ENCODE data around the gene KIF6.

The KIF6 gene

GRCh38 chr6:39282774-39283173 is 442.4 kb downstream of the KIF6 start:
- H3K4me1 ChIP-seq (ENCODE audit: insufficient read depth, low read length, severe bottlenecking), result no peaks in the 10 kb centered on the region
- no peaks in the 10 kb centered on the region for H3K36me3 ChIP-seq (ENCODE audit: insufficient read depth, low read length)
- no peaks in the 10 kb centered on the region for H3F3A ChIP-seq (ENCODE audit: insufficient read depth, low read length)
- no peak overlapping the region for H3K4me3 ChIP-seq (ENCODE audit: low read depth, low read length, poor library complexity, severe bottlenecking)
- no peak overlapping the region for H2AFZ ChIP-seq (ENCODE audit: low read length)
- H4K20me1 ChIP-seq (ENCODE audit: insufficient read depth, low read length), result no peaks in the 10 kb centered on the region
- H3K9me2 ChIP-seq (ENCODE audit: low read depth, low read length), result no peaks in the 10 kb centered on the region
- H3K9me3 ChIP-seq (ENCODE audit: low read length), result no peaks in the 10 kb centered on the region
- no peak overlapping the region for H3K9ac ChIP-seq (ENCODE audit: low read length)
- H3K27me3 ChIP-seq (ENCODE audit: insufficient read depth, low read length), result no peaks in the 10 kb centered on the region
- TF ChIP-seq CTCF (IDR thresholded peaks at IDR 0.05; ENCODE audit: low read length), result no peak
- TF ChIP-seq EZH2 (IDR thresholded peaks at IDR 0.05; ENCODE audit: borderline replicate concordance, low read length), result no peak
- H3K4me2 ChIP-seq (ENCODE audit: low read length), result no peak overlapping the region
- no peaks in the 10 kb centered on the region for H3K79me2 ChIP-seq (ENCODE audit: insufficient read depth, low read length)
- H3K27ac ChIP-seq (ENCODE audit: low read depth, low read length, poor library complexity, severe bottlenecking), result no peak overlapping the region

- no peaks in the 10 kb centered on the region for H4K20me1 ChIP-seq (ENCODE audit: insufficient read depth, low read length)
- no peaks in the 10 kb centered on the region for H3F3A ChIP-seq (ENCODE audit: insufficient read depth, low read length)
- no peaks in the 10 kb centered on the region for H3K4me1 ChIP-seq (ENCODE audit: insufficient read depth, low read length, severe bottlenecking)
- H3K4me3 ChIP-seq (ENCODE audit: low read depth, low read length, poor library complexity, severe bottlenecking), result no peak overlapping the region
- H3K9me2 ChIP-seq (ENCODE audit: low read depth, low read length), result no peaks in the 10 kb centered on the region
- H3K9ac ChIP-seq (ENCODE audit: low read length), result no peak overlapping the region
- H3K27ac ChIP-seq (ENCODE audit: low read depth, low read length, poor library complexity, severe bottlenecking), result no peak overlapping the region
- no peaks in the 10 kb centered on the region for H3K79me2 ChIP-seq (ENCODE audit: insufficient read depth, low read length)
- no peaks in the 10 kb centered on the region for H3K36me3 ChIP-seq (ENCODE audit: insufficient read depth, low read length)
- H3K4me2 ChIP-seq (ENCODE audit: low read length), result no peak overlapping the region
- H2AFZ ChIP-seq (ENCODE audit: low read length), result no peak overlapping the region
- no peak for TF ChIP-seq EZH2 (IDR thresholded peaks at IDR 0.05; ENCODE audit: borderline replicate concordance, low read length)
- TF ChIP-seq CTCF (IDR thresholded peaks at IDR 0.05; ENCODE audit: low read length), result no peak
- no peaks in the 10 kb centered on the region for H3K27me3 ChIP-seq (ENCODE audit: insufficient read depth, low read length)
- no peaks in the 10 kb centered on the region for H3K9me3 ChIP-seq (ENCODE audit: low read length)
Measured at GRCh38 chr6:39281312-39281980, 443.8 kb downstream of the KIF6 start.

- no peaks in the 10 kb centered on the region for H3K79me2 ChIP-seq (ENCODE audit: insufficient read depth, low read length)
- TF ChIP-seq EZH2 (IDR thresholded peaks at IDR 0.05; ENCODE audit: borderline replicate concordance, low read length) (no peak), CTCF (IDR thresholded peaks at IDR 0.05; ENCODE audit: low read length) (no peak)
- no peaks in the 10 kb centered on the region for H3K9me2 ChIP-seq (ENCODE audit: low read depth, low read length)
- H4K20me1 ChIP-seq (ENCODE audit: insufficient read depth, low read length), result no peaks in the 10 kb centered on the region
- H3K27ac ChIP-seq (ENCODE audit: low read depth, low read length, poor library complexity, severe bottlenecking), result no peak overlapping the region
- H3K4me1 ChIP-seq (ENCODE audit: insufficient read depth, low read length, severe bottlenecking), result no peaks in the 10 kb centered on the region
- no peak overlapping the region for H3K4me3 ChIP-seq (ENCODE audit: low read depth, low read length, poor library complexity, severe bottlenecking)
- H3K36me3 ChIP-seq (ENCODE audit: insufficient read depth, low read length), result no peaks in the 10 kb centered on the region
- H2AFZ ChIP-seq (ENCODE audit: low read length), result no peak overlapping the region
- no peaks in the 10 kb centered on the region for H3K27me3 ChIP-seq (ENCODE audit: insufficient read depth, low read length)
- H3F3A ChIP-seq (ENCODE audit: insufficient read depth, low read length), result no peaks in the 10 kb centered on the region
- H3K9ac ChIP-seq (ENCODE audit: low read length), result no peak overlapping the region
- H3K4me2 ChIP-seq (ENCODE audit: low read length), result no peak overlapping the region
- no peaks in the 10 kb centered on the region for H3K9me3 ChIP-seq (ENCODE audit: low read length)
Measured at GRCh38 chr6:39280247-39280731, 444.9 kb downstream of the KIF6 start.

Data from OCI-LY1 (cell line).